GM12875 (cell line): ENCODE measurements around the gene COG3.

Experiments used
- H3K4me3 ChIP-seq: one replicate; pipeline ENCODE4 v1.5.1; 2011; ENCODE audit warnings: low read depth, low read length, control low read depth
- TF ChIP-seq, protein P1 (sequence below): IDR thresholded peaks from 2 replicates; pipeline ENCODE4 v1.5.1; 2011; ENCODE audit warnings: low read depth, mild to moderate bottlenecking, control low read depth, inconsistent platforms, low read length, moderate library complexity, borderline replicate concordance; ENCODE audit not compliant: insufficient read depth

COG3 gene

DNA sequence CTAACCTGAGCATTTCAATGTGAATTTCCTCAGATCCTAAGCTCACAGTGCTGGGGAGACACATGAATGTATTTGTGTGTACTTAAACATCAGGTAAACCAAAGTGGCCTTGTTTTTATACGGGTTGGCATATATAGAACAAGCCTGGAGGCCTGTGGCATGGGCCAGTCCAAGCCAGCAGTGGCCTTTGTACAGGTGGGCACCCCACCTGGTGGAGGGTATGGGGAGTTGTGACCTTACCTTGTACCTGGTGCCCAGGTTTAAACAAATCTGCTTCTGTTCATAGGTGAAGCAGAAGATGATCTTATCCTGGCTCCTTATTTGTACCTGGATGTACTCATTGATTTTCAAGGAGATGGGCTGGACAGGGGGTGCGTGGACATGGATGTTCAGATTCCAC, 79.8 kb downstream of the COG3 start:
- TF ChIP-seq, protein P1, sequence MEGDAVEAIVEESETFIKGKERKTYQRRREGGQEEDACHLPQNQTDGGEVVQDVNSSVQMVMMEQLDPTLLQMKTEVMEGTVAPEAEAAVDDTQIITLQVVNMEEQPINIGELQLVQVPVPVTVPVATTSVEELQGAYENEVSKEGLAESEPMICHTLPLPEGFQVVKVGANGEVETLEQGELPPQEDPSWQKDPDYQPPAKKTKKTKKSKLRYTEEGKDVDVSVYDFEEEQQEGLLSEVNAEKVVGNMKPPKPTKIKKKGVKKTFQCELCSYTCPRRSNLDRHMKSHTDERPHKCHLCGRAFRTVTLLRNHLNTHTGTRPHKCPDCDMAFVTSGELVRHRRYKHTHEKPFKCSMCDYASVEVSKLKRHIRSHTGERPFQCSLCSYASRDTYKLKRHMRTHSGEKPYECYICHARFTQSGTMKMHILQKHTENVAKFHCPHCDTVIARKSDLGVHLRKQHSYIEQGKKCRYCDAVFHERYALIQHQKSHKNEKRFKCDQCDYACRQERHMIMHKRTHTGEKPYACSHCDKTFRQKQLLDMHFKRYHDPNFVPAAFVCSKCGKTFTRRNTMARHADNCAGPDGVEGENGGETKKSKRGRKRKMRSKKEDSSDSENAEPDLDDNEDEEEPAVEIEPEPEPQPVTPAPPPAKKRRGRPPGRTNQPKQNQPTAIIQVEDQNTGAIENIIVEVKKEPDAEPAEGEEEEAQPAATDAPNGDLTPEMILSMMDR: no peak
- no peak overlapping the region for H3K4me3 ChIP-seq

DNA sequence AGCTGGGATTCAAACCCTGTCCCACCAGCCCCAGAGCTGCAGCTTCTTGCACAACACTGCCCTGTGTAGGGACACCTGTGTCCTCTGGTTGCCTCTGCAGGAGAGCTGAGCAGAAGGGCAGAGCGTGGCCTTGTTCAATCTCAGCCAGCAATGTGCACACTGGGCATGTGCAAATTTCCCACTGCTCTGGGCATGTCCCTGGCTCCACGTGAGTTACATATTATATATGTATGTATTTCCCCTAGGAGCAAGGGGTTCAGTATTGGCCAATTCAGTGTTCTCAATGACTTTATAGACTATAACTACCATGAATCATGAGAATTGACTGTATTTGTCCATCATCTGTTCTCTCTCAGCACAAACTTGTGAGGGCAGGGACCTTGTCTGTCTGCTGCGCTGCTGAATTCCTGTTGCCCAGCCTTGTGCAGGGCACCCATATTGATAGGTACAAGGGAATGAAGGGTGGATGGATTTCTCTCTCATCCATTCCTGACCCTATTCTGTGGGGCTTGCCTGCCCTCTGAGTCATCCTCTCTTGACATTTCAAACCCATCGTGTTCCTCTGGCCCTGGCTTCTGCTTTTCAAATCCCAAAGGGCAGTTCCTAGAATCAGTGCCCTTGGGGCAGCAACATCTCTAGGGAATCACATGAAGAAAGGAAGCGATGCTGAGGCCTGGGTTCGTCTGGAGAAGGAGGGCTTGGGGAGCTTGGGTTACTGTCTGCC, 81.1 kb downstream of the COG3 start:
- no peak overlapping the region for H3K4me3 ChIP-seq
- TF ChIP-seq, protein P1: no peak

DNA sequence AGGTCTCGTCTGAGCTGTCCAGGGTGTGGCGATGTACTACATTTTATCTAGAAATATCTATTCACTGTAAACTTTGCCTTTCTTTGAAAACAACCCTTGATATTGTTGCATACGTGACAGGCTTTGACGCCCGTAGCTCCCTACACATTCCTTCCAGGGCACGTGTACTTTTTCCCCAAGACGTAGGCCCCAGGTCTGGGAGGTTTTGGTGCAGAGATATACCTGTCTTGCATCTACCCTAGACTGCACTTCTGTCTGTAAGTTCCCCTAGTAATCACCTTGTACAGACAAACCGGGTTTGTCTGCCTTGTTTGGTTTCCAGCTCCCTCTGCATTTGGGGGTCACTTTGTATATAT, 81.6 kb downstream of the COG3 start:
- no peak overlapping the region for H3K4me3 ChIP-seq
- TF ChIP-seq, protein P1: no peak

DNA sequence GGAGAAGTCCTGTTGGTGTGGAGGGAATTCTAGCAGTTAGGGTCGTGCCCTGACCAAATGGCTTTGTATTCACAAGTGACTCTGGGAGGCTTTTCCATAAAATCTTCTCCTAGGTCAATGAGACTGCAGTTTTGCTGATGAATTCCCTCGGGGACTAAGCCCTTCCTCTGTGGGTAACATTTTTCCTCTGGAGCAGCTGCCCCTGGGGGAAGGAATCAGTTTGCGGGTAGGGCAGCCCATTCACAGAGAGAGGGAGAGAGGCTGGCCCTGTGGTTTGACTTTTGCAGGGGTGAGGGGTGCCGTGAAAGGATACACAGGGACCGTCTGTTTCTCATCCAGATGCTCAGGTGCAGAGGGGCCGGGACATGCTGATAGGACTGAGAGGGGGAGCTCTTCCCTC, 83.5 kb downstream of the COG3 start:
- H3K4me3 ChIP-seq: no peak overlapping the region
- TF ChIP-seq, protein P1: no peak

DNA sequence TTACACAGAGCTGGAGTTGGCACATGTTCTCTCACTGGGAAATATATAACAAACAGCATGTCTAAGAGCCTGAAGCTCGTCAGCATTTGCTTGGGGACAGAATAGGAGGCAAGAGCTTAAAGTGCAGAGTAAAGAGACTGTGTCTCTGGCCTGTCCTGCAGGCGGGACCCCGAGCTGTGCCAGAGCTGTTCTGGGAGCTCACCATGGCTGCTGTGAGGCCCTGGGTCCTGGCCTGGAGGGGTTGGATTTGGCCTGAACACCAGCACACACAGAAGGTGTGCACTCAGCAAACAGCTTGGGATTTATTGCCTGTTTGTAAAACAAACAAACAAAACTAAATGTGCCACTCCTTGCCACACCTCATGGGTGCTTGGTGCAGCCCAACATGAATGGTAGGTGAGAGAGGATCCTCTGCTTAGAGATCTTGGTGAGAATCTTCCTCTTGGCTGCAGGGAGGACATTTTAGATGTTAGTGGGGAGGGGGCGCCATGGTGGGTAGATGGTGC, 89.9 kb downstream of the COG3 start:
- no peak overlapping the region for H3K4me3 ChIP-seq
- TF ChIP-seq, protein P1: no peak

DNA sequence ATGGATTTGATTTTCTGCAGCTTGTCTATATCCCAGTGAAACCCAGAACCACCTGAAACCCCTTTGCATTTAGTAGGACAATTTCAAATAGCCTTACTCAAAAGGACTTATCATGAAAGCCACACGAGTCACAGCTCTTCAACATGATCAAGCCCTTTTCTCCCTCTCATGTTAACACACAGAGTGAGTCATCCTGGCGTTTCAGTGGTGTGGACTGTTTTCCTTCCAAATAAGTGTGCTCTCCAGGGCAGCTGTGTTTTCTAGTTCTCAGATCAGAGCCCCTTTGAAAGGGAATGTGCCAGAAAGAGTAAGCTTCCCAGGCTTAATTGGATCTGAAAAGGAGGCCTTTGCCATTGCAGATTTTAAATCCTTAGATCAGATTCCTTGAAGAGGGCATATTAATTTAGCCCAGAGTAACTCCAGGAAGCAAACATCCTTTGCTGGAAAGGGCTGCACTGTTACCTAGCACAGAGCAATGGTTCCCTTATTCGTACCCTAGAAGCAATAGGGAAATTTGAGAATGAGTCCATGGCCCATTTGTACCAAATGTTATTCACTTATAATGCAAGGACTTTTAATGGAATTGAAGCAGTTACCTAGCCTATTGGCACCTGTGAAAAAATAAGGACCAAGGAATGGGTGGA, 99.5 kb downstream of the COG3 start:
- no peak overlapping the region for H3K4me3 ChIP-seq
- TF ChIP-seq, protein P1: no peak

DNA sequence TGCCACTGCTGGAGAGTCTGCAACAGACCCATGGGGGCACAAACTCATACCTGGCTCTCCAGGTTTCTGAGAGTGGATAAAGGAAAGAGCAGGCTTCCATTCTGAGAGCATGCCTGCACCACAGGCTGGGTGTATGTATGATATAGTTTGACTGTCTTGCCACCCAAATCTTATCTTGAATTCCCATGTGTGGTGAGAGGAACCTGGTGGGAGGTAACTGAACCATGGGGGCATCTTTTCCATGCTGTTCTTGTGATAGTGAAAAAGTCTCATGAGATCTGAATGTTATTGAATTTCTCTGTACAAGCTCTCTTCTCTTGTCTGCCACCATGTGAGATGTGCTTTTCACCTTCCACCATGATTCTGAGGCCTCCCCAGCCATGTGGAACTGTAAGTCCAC, 100.6 kb downstream of the COG3 start:
- no peak overlapping the region for H3K4me3 ChIP-seq
- TF ChIP-seq, protein P1: no peak
